ENCODE results near the gene BRME1.

BRME1 gene

DNA sequence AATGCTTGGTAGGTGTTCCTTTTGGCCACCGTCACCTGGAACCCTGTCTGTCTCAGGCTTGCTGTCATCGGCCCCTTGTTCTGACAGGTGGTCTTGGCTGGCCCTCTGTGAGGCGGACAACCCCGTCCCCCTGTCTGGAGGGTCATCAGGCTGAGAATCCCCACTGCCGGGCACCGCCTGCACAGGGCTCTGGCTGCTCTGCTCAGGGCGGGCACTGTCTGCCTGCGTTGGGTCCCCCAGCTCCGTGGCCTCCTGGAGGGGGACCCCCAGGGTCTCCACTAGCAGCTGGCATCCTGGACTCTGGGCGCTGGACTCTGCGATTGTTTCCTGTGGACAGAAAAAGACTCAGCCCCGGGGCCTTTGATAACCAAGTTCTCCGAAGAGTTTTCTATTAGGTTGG, 15.8 kb downstream of the BRME1 start:
- H3K4me3 ChIP-seq (replicated peaks; ENCODE audit: low read depth, low read length): no peak overlapping the region
- TF ChIP-seq, protein P1, sequence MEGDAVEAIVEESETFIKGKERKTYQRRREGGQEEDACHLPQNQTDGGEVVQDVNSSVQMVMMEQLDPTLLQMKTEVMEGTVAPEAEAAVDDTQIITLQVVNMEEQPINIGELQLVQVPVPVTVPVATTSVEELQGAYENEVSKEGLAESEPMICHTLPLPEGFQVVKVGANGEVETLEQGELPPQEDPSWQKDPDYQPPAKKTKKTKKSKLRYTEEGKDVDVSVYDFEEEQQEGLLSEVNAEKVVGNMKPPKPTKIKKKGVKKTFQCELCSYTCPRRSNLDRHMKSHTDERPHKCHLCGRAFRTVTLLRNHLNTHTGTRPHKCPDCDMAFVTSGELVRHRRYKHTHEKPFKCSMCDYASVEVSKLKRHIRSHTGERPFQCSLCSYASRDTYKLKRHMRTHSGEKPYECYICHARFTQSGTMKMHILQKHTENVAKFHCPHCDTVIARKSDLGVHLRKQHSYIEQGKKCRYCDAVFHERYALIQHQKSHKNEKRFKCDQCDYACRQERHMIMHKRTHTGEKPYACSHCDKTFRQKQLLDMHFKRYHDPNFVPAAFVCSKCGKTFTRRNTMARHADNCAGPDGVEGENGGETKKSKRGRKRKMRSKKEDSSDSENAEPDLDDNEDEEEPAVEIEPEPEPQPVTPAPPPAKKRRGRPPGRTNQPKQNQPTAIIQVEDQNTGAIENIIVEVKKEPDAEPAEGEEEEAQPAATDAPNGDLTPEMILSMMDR (IDR thresholded peaks at IDR 0.05; ENCODE audit: low read depth, low read length, missing control alignments): no peak
- no peak for DNase-seq (ENCODE audit: extremely low read depth, low read depth)

DNA sequence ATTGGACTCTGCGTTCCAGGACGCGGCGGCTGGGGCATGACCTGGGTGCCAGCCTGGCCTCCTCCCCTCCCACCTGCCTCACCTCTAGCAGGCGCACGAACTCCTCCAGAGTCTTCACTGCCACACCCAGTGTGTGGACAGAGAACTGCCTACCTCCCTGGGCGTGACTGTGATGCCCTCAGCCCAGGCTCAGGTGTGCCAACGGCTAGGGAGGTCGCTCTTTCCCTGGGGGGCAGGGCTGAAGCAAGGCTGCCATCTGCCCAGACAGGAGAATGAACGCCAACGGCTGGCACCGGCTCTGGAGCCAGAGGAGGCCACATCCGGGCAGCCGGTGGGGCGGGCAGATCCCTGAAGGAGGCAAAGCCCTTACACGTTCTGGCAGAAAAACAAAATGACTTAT, 17.6 kb downstream of the BRME1 start:
- H3K4me3 ChIP-seq (replicated peaks; ENCODE audit: low read depth, low read length): no peak overlapping the region
- TF ChIP-seq, protein P1 (IDR thresholded peaks at IDR 0.05; ENCODE audit: low read depth, low read length, missing control alignments): no peak
- no peak for DNase-seq (ENCODE audit: extremely low read depth, low read depth)

DNA sequence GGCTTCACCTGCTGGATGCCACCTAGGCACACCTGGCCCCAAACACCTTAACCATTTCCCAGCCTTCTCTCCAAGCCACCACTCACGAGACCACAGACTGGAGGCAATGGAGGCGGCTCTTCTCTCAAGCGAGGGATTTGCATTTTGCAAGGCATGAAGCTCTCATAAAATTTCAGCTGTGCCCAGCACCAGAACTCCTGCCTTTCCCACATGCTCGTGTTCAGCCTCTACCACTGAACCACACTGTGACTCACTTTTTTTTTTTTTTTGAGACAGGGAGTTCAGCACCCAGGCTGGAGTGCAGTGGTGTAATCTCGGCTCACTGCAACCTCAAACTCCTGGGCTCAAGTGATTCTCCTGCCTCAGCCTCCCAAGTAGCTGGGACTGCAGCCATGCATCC, 18.4 kb downstream of the BRME1 start:
- TF ChIP-seq, protein P1 (IDR thresholded peaks at IDR 0.05; ENCODE audit: low read depth, low read length, missing control alignments): no peak
- DNase-seq (ENCODE audit: extremely low read depth, low read depth): no peak
- no peak overlapping the region for H3K4me3 ChIP-seq (replicated peaks; ENCODE audit: low read depth, low read length)

DNA sequence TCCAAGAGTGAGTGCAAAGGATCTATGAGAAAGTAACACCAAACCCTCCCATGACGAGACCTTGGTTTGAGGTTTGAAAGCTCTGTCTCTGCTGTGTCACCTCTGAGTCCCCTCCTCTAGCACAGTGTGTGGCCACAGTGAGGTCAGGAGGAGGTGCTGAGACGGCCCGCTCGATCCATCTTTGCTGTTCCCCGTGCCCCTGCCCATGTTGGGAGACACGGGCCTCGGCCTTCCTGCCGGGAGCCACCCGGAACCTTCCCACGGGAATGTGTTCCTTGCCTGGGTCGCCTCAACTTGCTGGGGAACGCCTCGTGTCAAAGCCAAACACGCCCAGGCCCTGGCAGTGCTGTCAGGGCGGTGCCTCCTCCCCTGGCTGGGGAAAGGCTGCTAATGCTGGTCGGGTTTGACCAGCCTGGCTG, 18.9 kb downstream of the BRME1 start:
- DNase-seq (ENCODE audit: extremely low read depth, low read depth): no peak
- TF ChIP-seq, protein P1 (IDR thresholded peaks at IDR 0.05; ENCODE audit: low read depth, low read length, missing control alignments): no peak
- no peak overlapping the region for H3K4me3 ChIP-seq (replicated peaks; ENCODE audit: low read depth, low read length)

DNA sequence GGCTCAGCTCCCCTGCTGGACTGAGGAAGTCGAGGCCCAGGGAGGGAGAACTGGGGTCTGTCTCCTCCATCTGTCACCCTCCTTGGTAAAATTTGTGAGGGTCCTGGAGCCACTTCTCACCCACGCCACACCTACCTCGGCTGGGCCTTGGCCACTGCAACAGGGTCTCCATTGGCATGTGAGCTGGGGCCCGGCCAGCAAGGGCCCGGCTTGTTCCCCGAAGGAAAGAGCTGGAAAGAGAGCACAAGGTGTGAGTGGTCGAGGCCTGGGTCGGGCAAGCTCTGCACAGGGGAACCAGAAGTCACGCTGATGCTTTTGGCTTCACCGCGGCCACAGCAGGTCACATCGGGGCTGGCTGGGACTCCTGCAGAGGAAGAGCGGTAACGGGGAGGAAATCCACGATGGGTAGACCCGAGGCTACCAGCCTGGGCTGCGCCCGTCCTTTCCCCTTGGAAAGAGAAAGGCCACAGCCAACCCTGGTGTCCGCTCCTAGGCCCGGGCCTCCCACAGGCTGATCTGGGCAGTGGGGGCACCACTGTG, 20.0 kb downstream of the BRME1 start:
- no peak overlapping the region for H3K4me3 ChIP-seq (replicated peaks; ENCODE audit: low read depth, low read length)
- TF ChIP-seq, protein P1 (IDR thresholded peaks at IDR 0.05; ENCODE audit: low read depth, low read length, missing control alignments): no peak
- no peak for DNase-seq (ENCODE audit: extremely low read depth, low read depth)

DNA sequence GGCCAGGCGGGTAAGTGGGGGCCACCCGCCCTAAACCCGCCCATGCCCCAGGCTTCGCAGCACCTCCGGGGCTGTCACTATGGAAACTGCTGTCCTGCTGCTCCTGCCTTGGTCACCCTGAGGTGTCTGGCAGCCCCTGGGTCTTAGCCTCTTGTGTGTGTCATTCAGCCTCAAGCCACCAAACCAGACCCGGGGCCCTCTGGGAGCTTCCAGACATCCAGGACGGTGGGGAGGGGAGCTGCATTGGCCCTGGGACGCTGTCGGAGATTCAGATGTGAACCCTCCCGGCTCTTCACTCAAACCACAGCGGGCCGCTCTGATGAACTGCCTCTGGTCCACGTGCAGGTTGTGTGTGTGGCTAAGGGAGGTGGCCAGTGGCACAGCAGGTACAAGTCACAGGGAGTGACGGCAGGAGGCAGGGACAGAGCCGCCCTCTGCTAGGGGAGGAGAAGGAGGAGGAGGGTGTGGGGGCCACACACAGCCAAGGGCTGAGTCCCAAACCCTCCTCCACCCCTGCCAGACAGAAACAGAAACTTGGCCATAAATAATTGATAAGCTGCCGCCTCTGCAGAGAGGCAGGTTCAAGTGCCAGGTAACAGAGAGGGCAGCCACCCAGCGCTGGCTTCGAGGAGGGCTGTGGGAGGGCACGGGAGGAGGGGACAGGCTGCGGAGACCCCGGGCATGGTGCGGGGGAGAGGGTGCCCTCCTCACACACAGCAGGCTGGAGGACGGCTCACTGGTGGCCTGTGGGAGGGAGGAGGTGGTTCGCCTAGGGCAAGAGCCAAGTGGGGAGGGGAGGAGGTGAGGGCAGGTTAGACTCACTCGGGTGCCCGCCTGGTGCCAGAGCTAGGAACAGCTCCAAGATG, 21.0 kb downstream of the BRME1 start:
- TF ChIP-seq, protein P1 (IDR thresholded peaks at IDR 0.05; ENCODE audit: low read depth, low read length, missing control alignments): no peak
- no peak overlapping the region for H3K4me3 ChIP-seq (replicated peaks; ENCODE audit: low read depth, low read length)
- DNase-seq (ENCODE audit: extremely low read depth, low read depth): no peak
